Measurements from ENCODE around the gene MRPS23. TPM values are rescaled to one million over a fixed set of nuclear protein-coding genes. Genes with fewer than 3 reads are reported as not detected.
A peak's percentile ranks its signal among the peaks of the same experiment; 100 is the strongest.

Gene MRPS23
- total and polyA plus RNA-seq, 9 of the 15 experiments (the other 6 are each of a cell fraction or from before 2014, with no cell fraction given), result 59.1 to 298 (median 98.8) TPM

DNA sequence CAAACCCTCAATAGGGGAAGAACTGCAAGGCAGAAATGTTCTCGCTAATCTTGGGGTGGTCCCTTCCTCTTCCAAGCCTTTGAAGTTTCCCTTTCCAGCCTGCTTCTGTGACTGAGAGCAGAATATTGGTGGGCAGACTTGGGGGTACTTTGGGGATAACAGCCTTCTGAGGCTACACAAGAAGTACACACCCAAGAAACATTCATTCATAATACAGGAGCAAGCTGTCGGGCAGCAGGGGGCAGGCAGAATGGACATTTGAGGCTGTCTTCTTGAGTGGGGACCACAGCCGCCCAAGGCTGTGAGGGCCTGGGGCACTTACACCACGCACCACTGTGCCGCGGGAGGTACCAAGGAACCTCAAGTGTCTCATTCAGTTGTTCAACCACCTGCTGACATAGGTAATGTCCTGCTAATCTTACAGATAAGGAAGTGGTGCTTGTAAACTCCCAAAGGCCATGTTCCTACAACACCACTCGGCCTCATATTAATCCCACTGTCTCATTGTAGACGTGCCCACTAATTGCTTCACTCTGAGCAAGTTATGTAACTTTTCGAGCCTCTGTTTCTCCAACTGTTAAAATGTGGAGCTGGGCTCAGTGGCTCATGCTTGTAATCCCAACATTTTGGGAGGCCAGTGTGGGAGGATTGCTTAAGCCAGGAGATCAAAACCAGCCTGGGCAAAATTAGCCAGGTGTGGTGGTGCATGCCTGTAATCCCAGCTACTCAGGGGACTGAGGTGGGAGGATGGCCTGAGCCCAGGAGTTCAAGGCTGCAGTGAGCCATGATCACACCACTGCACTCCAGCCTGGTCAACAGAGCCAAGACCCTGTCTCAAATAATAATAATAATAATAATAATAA, 2.5 kb upstream of the MRPS23 start:
- Histone ChIP-seq H3K9ac (ENCODE audit: insufficient read depth in 1 of 2, low read depth in 2 of 2, low read length in 2 of 2) (peak overlapping the region; percentile 23 to 72; a peak in 3 of 4 replicates), H3K36me3 (ENCODE audit: control insufficient read depth, insufficient read depth, low read length) (peaks cover 13% of the 10 kb centered on the region; the same call in 2 of the 3 replicates), H3K27me3 (ENCODE audit: control insufficient read depth in 2 of 2, insufficient read depth in 2 of 2, low read length in 2 of 2) (no peaks in the 10 kb centered on the region), H3K79me2 (ENCODE audit: control insufficient read depth, insufficient read depth, low read length) (peaks cover 26% of the 10 kb centered on the region), H3K4me1 (replicated peaks in 1 of 2; ENCODE audit: control insufficient read depth in 2 of 2, insufficient read depth in 2 of 2, low read length in 2 of 2) (peaks cover 32 to 47% of the 10 kb centered on the region in 2 experiments), H4K20me1 (replicated peaks; ENCODE audit: control insufficient read depth, insufficient read depth, low read length) (no peaks in the 10 kb centered on the region), H2AFZ (ENCODE audit: low read depth, low read length) (peak overlapping the region; percentile 82), H3K9me1 (ENCODE audit: control insufficient read depth, insufficient read depth, low read length) (no peaks in the 10 kb centered on the region), H3K4me2 (ENCODE audit: insufficient read depth, low read length) (peak overlapping the region; percentile 49; the same call in 1 of the 2 replicates), H3K27ac (ENCODE audit: extremely low read depth, low read depth, low read length) (peak overlapping the region; percentile 68), H3K4me3 (no peak overlapping the region), H3K9me3 (replicated peaks; ENCODE audit: control insufficient read depth, insufficient read depth, low read depth, low read length) (no peaks in the 10 kb centered on the region)
- FAIRE-seq (no peak), ATAC-seq (no peak), DNase-seq (ENCODE audit: extremely low read depth in 1 of 4, low spot score in 3 of 4) (no peak)
- WGBS (ENCODE audit: insufficient coverage, low coverage, missing lambda C conversion rate), result 38% methylated on average over 9 of the region's 9 CpGs
- ChIA-PET POLR2A (interaction anchor here (1.3 to 1.4 kb wide), 2 partner anchors 138 to 141 kb away, joined by 3 read pairs; no protein-coding TSS in a partner anchor), CTCF (ENCODE audit: low intra/inter-chr PET ratio) (no interaction called here)
- intact Hi-C loops (cut with micrococcal nuclease), result no loop called here
- no TSS peak for BruUV-seq (replicated peaks)
- in situ Hi-C loops (cut with MboI), result loop anchor here (5.0 kb wide), 1 partner anchor 145 kb away; no protein-coding TSS in a partner anchor
- 0 out of 2 replicates have a peak, but pooled peaks have one; percentile 19 for TF ChIP-seq MTA3 (IDR thresholded peaks at IDR 0.05; ENCODE audit: borderline replicate concordance)
- TF ChIP-seq, protein P1, sequence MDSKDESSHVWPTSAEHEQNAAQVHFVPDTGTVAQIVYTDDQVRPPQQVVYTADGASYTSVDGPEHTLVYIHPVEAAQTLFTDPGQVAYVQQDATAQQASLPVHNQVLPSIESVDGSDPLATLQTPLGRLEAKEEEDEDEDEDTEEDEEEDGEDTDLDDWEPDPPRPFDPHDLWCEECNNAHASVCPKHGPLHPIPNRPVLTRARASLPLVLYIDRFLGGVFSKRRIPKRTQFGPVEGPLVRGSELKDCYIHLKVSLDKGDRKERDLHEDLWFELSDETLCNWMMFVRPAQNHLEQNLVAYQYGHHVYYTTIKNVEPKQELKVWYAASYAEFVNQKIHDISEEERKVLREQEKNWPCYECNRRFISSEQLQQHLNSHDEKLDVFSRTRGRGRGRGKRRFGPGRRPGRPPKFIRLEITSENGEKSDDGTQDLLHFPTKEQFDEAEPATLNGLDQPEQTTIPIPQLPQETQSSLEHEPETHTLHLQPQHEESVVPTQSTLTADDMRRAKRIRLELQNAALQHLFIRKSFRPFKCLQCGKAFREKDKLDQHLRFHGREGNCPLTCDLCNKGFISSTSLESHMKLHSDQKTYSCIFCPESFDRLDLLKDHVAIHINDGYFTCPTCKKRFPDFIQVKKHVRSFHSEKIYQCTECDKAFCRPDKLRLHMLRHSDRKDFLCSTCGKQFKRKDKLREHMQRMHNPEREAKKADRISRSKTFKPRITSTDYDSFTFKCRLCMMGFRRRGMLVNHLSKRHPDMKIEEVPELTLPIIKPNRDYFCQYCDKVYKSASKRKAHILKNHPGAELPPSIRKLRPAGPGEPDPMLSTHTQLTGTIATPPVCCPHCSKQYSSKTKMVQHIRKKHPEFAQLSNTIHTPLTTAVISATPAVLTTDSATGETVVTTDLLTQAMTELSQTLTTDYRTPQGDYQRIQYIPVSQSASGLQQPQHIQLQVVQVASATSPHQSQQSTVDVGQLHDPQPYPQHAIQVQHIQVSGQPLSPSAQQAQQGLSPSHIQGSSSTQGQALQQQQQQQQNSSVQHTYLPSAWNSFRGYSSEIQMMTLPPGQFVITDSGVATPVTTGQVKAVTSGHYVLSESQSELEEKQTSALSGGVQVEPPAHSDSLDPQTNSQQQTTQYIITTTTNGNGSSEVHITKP (IDR thresholded peaks at IDR 0.05; ENCODE audit: partially characterized antibody), result peak; percentile 55
- TF ChIP-seq, protein P2, sequence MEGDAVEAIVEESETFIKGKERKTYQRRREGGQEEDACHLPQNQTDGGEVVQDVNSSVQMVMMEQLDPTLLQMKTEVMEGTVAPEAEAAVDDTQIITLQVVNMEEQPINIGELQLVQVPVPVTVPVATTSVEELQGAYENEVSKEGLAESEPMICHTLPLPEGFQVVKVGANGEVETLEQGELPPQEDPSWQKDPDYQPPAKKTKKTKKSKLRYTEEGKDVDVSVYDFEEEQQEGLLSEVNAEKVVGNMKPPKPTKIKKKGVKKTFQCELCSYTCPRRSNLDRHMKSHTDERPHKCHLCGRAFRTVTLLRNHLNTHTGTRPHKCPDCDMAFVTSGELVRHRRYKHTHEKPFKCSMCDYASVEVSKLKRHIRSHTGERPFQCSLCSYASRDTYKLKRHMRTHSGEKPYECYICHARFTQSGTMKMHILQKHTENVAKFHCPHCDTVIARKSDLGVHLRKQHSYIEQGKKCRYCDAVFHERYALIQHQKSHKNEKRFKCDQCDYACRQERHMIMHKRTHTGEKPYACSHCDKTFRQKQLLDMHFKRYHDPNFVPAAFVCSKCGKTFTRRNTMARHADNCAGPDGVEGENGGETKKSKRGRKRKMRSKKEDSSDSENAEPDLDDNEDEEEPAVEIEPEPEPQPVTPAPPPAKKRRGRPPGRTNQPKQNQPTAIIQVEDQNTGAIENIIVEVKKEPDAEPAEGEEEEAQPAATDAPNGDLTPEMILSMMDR (IDR thresholded peaks at IDR 0.05 in 2 of 3, conservative IDR thresholded peaks at IDR 0.05 in 1 of 3; ENCODE audit: insufficient read depth in 2 of 3, low read depth in 1 of 3, low read length in 3 of 3), result 0 out of 6 replicates have a peak, but pooled peaks of 1 of the 3 experiments have one; percentile 8
- TF ChIP-seq, protein P3, sequence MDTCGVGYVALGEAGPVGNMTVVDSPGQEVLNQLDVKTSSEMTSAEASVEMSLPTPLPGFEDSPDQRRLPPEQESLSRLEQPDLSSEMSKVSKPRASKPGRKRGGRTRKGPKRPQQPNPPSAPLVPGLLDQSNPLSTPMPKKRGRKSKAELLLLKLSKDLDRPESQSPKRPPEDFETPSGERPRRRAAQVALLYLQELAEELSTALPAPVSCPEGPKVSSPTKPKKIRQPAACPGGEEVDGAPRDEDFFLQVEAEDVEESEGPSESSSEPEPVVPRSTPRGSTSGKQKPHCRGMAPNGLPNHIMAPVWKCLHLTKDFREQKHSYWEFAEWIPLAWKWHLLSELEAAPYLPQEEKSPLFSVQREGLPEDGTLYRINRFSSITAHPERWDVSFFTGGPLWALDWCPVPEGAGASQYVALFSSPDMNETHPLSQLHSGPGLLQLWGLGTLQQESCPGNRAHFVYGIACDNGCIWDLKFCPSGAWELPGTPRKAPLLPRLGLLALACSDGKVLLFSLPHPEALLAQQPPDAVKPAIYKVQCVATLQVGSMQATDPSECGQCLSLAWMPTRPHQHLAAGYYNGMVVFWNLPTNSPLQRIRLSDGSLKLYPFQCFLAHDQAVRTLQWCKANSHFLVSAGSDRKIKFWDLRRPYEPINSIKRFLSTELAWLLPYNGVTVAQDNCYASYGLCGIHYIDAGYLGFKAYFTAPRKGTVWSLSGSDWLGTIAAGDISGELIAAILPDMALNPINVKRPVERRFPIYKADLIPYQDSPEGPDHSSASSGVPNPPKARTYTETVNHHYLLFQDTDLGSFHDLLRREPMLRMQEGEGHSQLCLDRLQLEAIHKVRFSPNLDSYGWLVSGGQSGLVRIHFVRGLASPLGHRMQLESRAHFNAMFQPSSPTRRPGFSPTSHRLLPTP (IDR thresholded peaks at IDR 0.05; ENCODE audit: borderline replicate concordance, extremely low read depth, insufficient read length), result no peak
- no peak for TF ChIP-seq TEAD1 (CRISPR knock-in tag; IDR thresholded peaks at IDR 0.05)
- no peak for TF ChIP-seq SIX5 (IDR thresholded peaks at IDR 0.05; ENCODE audit: borderline replicate concordance in 1 of 2, insufficient read depth in 1 of 2, low read depth in 1 of 2, low read length in 2 of 2)
- no peak for TF ChIP-seq FOXK1 (CRISPR knock-in tag; IDR thresholded peaks at IDR 0.05; ENCODE audit: borderline replicate concordance)
- no peak for TF ChIP-seq ARID2 (IDR thresholded peaks at IDR 0.05)
- no peak for TF ChIP-seq ZNF561 (CRISPR knock-in tag; conservative IDR thresholded peaks at IDR 0.05)

Measured in K562 (cell line).